NT2/D1 (cell line): Measurements from ENCODE around the gene CFAP107.

Experiments used
- SUZ12 ChIP-seq: IDR thresholded peaks from 2 replicates; pipeline ENCODE4 v1.6.1; 2011; ENCODE audit not compliant: insufficient read length, insufficient read depth; ENCODE audit errors: extremely low read depth
- ZNF274 ChIP-seq: IDR thresholded peaks from 2 replicates; pipeline ENCODE4 v1.6.1; 2011; ENCODE audit warnings: mild to moderate bottlenecking, low read depth, low read length

DNA sequence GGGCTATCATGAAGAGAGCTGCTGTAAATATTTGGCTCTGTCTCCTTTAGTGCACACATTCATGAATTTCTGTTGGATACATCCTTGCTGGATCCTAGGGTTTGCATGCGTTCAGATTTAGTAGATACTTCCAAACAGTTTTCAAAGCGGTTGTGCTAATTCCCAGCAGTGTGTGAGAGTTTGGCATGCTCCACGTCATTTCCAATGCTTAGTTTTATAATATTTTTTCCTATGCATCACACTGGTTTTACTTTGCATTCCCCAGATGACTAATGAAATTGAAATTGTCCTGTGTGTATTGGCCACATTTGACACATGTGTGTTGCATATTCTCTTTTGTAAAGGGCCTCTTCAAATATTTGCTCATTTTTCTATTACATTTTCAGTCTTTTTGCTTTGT, 48.6 kb upstream of the CFAP107 start:
- no peak for TF ChIP-seq SUZ12
- TF ChIP-seq ZNF274 = no peak
